Daoy (cell line): ENCODE results near the gene TMTC2. TPM values are rescaled to one million over a fixed set of nuclear protein-coding genes. Genes with fewer than 3 reads are reported as not detected.
A peak's percentile ranks its signal among the peaks of the same experiment; 100 is the strongest.
"Not testable (repeated sequence)": the region's sequence is repeated elsewhere in the genome, so short reads cannot be mapped to it uniquely, and the experiment has no call there.

ENCODE experiments used
- DNase-seq: peaks from one replicate; pipeline ENCODE4 v3.0.0-alpha.2; 2015; ENCODE audit warnings: low read depth
- total RNA-seq: library from RNA; depleted of rRNA; stranded (reverse); fragments of >200 nt; shearing (Covaris generic); gene quantifications from 2 replicates; pipeline ENCODE4 v1.2.3, GENCODE V29; 2014

The TMTC2 gene
- total RNA-seq, 1 experiment from 2014 or later: 1.3 TPM

DNA sequence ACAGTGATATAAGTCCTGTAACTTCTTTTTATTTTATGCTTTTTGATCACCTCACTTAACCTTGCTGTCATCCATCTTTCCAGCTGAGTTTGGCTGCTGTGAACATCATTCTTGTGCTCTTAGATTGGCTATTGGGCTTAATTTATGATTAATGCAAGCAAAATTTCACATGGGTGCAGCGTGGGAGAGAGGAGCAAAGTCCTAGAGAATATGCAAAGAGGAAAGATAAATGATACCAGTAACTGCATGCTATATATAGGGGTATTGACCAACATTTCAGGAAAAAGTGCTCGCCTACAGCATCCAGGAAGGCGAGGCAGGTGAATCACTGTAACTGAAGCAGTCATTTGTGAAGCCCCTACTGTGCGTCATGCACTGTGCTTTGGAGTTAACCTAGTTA is 153.1 kb downstream of the TMTC2 start:
- DNase-seq: no peak

GRCh38 chr12:82841487-82841904 is 154.8 kb downstream of the TMTC2 start:
- no peak for DNase-seq

GRCh38 chr12:82842480-82842879 is 155.8 kb downstream of the TMTC2 start:
- no peak for DNase-seq

- not testable (repeated sequence) for DNase-seq
These were observed 158.4 kb downstream of the TMTC2 start for GRCh38 chr12:82845076-82845475.

- DNase-seq: no peak
These were observed 162.1 kb downstream of the TMTC2 start for GRCh38 chr12:82848845-82849244.

DNA sequence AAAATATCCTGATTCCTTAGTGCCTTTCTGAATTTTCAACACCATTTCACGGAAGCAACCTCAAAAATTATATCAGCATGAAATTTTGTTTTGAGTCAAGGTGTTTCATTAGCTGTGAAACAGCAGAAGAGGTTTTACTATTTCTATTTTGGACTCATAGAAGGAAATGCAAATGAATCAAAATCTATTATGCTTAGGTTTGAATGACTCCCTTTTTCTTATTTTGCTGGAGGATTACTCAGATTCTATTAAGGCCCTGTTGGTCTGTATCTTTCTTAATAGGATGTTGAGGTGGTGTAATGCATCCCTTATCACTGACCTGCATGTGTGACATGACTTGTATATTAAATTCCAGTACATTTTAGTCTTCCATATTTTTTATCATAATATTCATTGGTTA is 165.8 kb downstream of the TMTC2 start:
- no peak for DNase-seq

- no peak for DNase-seq
These were observed 169.2 kb downstream of the TMTC2 start for GRCh38 chr12:82855872-82856271.

DNA sequence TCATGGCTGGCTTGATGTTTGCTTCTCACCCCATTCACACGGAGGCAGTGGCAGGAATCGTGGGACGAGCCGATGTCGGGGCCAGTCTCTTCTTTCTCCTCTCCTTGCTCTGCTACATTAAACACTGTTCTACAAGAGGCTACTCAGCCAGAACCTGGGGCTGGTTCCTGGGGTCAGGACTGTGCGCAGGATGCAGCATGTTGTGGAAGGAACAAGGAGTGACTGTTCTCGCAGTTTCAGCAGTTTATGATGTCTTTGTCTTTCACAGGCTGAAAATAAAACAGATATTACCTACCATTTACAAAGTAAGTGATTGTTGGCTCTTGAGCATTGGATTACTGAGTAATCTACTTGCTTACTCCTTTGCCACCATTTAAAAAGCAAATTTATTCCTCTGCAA is 170.6 kb downstream of the TMTC2 start:
- no peak for DNase-seq

- no peak for DNase-seq
These were observed 171.3 kb downstream of the TMTC2 start for GRCh38 chr12:82857911-82858533.

DNA sequence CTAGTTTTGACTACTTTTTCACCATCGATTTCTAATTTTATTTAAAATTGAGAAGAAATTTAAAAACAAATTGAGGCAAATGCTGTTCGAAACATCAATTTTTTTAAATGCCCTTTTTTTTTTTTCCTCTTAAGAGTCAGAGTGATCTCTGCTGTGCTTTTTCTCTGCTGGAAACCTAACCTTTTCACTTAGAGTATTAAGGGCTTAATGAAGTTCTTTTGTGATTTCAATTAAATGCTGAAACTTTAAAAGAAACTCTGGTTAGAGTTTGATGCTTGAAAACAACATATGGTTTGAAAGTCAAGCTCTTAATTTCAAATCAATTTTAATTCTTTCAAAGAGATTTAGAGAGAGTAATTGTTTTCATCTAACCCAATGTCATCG is 171.8 kb downstream of the TMTC2 start:
- no peak for DNase-seq

DNA sequence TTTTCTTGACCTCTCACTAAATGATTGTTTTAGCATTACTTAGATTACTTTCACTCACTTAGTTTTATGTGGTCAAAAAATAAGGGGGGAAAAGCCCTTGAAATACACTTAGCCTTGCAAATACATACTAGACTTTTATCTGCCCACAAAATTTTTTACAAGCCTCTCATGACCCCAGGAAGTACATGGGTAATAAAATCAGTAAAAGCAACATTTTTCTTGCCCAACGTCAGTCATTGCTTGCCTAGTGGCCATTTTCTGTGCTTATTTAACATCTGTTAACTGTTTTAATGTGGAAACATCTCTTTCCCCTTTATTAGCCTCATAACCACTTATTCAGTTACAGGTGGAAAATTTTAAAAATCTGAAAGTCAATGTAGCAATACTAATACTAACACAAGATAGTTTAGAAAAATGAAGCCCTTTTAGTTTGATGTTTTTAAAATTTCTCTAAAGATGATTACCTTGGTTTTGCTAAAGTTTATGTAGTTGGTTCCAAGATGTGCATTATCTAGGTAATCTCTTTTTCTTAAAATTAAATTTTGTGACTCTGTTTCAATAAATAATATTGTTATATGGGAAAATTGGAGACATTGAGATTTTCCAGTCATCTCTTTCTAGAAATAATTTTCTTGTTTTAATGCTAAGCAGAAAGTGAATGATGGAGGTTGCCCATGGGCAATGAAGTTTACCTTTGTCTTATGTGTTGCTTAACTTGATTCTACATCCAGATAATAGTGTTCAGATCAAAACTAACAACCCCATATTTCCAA is 175.5 kb downstream of the TMTC2 start:
- no peak for DNase-seq

- DNase-seq: no peak
These were observed 176.4 kb downstream of the TMTC2 start for GRCh38 chr12:82862876-82863649.

- DNase-seq: no peak
These were observed 179.6 kb downstream of the TMTC2 start for GRCh38 chr12:82866227-82866775.

DNA sequence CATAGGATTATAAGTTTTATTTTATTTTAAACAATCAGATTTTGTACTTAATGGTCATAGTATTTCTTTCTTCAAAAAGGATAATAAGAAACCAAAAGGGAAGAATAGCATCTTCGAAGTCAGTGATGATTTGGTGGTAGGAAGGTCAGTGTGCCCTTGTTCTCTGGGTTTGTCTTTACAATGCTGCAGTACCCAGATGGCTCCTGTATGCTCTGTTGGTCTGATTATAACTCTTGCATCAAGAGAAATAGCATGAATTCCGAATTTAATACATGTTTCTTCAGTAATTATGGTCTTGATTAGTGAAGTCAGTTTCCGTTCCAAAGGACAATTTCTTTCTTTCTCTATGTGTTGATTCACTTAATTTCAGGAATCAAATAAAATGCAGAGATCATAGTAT is 180.2 kb downstream of the TMTC2 start:
- no peak for DNase-seq

GRCh38 chr12:82867762-82868500 is 181.2 kb downstream of the TMTC2 start:
- no peak for DNase-seq

DNA sequence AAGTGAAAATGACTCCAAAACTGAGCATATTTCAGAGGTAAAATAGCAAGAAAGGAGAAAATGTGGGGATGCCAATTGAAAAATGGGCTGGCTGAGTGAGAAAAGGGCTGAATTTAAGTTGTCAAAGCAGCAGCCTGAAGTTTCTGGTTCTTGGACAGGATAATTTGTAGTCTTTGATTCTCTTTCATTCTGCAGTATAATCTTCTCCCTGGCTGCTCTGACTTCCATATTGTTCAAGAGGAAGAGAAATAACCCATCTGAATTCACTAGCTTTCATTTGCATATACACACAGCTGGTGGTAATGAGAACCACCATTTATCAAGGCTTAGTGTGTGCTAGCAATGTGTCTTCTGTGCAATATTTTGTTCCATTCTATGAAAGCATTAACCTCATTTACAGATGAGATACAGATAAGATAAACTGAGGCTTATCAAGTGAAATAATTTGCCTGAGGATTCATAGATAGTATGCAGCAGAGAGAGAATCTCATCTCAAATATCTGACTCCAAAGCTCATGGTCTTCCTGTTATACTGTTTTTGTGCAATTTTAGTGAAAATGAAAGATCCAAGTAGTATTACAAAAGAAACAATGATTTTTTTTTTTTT is 184.2 kb downstream of the TMTC2 start:
- no peak for DNase-seq

DNA sequence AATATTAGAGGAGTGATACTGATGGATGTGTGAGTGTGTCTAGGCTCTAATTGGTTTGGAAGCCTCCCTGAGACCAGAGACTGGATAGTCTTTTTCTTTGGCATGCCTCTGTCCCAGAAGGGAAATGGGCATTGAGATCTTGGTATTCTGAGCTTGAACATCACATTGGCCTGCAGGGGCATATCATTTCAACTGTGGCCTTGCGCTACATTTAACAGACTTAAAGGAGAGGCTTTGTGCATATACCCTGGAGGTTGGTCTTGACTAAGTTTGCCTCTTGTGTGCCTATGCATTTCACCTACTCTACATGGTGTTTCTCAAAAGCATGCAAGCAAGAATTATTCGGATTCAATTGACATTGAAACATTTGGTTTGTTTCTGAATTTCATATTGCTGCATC is 185.4 kb downstream of the TMTC2 start:
- DNase-seq: no peak

GRCh38 chr12:82873309-82873708 is 186.6 kb downstream of the TMTC2 start:
- DNase-seq: no peak

DNA sequence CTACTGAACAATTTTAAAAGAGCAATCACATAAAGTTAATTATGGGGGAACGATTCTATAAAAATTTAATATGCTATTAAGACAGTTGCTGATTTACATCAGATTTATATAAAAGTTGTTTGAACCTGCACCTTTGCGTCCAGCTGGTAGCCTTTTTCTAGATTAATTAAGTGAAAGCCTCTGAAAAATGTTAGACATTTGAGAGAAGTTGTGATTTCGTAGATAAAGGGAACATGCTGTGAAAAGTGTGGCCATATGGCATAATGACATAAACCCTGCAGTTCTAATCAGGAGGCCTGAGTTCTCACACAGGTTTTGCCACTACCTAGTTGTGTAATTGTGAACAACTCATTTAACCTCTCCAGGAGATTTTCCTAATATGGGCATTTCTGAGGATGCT is 187.2 kb downstream of the TMTC2 start:
- no peak for DNase-seq

DNA sequence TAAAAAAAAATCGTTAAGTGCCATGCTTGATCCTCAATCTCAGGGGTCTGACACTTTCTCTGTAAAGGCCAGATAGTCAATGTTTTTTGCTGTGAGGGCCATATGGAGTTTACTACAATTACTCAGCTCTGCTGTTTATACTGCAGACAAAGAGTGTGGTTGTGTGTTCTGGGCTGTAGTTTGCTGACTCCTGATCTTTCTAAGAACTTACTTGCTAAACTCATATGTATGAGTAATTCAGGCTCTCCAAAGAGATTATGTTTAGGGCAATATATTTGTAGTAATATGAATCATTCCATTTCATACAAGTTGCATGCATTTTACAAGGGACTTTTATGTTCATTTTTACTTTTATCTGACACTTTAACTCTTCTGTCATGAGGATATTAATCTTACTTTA is 188.2 kb downstream of the TMTC2 start:
- peak; percentile 2 for DNase-seq

- no peak for DNase-seq
These were observed 189.4 kb downstream of the TMTC2 start for GRCh38 chr12:82876075-82876474.
